GDM1 (cell line): Measurements from ENCODE around the gene CACNA1A.
A peak's percentile ranks its signal among the peaks of the same experiment; 100 is the strongest.
"Not testable (repeated sequence)": the region's sequence is repeated elsewhere in the genome, so short reads cannot be mapped to it uniquely, and the experiment has no call there.

Source experiments
- DNase-seq: peaks from one replicate; lab custom pipeline; 2025; lab: John Stamatoyannopoulos, UW

The CACNA1A gene

DNA sequence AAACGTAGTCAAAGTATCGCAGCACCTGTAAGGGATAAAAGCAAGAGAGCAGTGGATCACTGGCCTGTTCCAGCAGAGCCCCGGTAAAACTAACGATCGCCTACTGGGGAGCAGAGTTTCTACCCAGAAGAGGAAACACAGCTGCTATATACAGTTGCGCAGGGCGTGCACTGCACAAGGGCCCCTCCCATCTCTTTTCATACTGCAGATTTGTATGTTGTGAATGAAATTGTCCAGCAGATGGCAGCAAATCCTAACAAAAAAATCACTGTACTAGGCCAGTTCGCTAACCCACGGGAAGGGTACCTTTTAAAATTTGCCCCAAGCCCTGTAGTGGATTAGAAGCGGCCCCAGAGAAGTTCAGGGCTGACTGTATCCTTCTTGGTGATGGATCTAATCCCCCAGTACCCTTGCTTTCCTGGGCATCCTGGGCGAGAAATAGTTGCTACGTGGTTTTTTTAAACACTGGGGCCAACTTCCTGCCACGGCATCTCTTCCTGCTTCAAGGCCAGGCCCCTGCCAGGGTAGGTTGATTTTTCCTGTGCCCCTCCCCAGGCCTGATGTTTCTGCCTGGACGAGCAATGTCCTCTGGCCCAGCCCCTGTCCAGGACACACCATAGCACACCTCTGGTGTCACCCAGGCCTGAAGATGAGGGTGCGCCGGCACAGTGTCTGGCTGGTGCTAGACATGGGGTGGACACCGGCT, 229.0 kb downstream of the CACNA1A start:
- DNase-seq: peak; percentile 44

- DNase-seq: no peak
Observed at GRCh38 chr19:13275016-13275722, 231.1 kb downstream of the CACNA1A start.

- no peak for DNase-seq
Observed at GRCh38 chr19:13270514-13271105, 235.7 kb downstream of the CACNA1A start.

DNA sequence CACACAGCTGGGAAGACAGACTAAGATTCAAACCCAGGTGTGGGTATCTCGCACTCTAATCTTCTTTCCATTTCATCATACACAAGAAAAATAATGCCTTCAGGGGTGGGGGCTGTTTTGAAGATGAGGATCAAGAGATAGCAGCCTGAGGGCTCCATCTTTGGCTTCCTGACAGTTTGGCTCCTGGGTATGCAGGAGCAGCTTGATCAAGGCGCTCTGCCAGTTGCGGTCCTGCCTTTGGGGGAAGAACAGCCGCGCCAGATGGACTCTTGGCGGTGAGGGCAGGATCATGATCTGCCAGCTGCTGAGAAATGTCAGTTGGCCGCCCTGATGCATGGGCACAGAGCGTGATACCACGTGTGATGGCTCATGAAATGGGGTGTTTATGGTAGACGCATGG, 236.9 kb downstream of the CACNA1A start:
- DNase-seq: no peak

- DNase-seq: no peak
Observed at GRCh38 chr19:13267889-13268288, 238.4 kb downstream of the CACNA1A start.

DNA sequence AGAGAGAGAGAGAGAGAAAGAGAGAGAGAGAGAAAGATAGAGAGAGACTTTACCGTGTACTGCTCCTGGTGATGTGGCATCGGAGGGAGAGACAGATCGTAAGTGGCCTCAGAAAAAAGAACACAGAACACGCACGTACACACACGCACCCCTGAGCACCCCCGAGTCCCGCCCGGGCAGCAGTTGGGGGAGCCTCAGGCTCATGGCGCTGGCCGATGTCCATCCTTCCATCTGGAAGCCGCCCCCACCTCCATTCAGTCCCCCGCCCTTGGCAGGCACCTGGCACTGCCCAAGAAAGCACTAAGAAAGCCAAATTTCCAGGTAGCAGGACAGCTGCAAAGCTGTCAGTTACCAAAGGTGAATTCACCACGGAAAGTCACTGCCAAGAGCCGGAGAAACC, 239.1 kb downstream of the CACNA1A start:
- no peak for DNase-seq

- DNase-seq: peak; percentile 41
Observed at GRCh38 chr19:13262450-13262849, 243.8 kb downstream of the CACNA1A start.

DNA sequence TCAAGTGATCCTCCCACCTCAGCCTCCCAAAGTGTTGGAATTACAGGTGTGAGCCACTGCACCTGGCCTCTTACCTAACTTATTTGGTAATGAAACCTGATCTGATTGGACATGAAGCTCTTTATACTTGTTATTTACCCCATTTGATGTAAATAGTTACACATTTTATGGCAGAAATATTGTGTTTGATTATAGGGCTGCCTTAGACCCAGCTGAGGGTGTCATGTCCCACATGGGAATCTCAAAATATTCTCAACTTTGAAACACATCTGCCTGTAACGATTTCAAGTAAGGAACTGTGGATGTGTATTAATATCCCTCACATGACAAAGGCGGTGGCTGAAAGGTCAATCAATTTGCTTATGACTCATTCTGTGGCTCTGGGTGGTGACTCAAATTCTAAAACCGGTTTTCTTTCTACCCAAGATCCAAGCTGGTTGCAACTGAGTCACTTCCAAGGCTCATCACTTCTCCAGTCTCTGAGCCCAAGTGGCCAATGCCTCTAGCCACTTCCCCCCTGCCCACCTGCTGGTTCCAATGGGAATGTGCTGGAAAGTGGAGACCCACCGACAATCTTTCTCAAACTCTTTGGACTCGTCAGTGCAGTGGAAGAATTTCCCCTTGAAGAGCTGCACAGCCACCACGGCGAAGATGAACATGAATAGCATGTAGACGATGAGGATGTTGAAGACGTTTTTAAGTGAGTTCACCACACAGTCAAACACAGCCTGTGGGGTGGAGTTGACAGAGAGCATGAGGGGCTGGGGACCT, 245.2 kb downstream of the CACNA1A start:
- no peak for DNase-seq

DNA sequence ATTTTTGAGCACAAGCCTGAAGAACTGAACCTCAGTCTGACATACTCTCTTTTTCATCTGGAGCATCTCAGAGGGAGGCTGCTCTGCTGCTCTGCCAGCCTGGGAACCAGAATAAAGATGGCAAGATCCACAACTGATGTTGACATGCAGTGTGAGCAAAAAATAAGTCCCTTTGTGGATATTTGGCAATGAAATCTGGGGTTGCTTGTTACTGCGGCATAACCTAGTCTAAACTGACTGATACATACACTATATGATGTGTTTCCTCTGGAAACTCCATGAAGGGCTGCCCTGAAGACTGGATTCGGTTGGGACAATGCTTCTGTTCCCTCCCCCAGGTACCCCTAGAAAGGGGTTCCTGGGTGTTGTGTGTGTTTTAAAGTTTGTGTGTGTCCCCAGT, 249.4 kb downstream of the CACNA1A start:
- no peak for DNase-seq

GRCh38 chr19:13256398-13256797, 249.9 kb downstream of the CACNA1A start:
- DNase-seq: not testable (repeated sequence)

DNA sequence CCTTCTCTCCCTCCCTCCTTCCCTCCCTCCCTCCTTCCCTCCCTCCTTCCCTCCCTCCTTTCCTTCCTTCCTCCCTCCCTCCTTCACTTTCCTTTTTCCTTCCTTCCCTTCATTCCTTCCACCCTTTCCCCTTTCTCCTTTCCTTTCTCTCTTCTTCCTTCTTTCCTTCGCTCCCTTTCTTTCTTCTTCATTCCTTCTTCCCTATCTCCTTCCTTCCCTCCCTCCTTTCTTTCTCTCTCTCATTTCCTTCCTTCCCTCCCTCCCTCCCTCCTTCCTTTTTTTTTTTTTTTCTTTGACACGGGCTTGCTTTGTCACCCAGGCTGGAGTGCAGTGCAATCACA, 250.6 kb downstream of the CACNA1A start:
- no peak for DNase-seq

DNA sequence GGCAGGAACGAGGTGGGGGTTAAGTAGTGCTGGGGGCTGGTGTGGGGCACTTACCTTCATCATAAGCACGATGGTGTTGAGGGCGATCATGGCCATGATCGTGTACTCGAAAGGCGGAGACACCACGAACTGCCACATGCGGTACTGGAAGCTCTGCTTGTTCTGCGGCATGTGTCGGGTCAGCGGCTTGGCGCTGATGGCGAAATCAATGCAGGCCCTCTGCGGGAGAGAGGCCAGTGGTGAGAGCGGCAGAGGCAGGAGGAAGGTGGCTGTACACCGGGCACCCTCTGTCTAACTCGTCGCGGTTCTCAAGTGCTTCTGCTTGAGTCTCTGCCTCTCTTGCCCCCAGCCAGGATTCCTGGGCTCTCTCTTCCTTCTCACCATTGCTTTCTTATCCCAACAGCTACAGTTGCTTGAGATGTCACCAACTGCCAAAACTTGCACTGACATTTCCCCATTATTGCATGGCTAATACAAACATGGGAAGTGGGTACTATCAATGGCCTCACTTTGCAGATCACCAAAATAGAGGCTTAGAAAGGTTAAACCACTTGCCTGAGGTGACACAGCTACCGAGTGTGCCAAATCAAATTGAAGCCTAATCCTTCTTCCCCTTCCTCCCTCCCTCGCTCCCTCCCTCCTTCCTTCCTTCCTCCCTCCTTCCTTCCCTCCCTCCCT, 251.1 kb downstream of the CACNA1A start:
- DNase-seq: no peak

- DNase-seq: no peak
Observed at GRCh38 chr19:13252569-13253335, 253.5 kb downstream of the CACNA1A start.

- no peak for DNase-seq
Observed at GRCh38 chr19:13244920-13245319, 261.4 kb downstream of the CACNA1A start.

DNA sequence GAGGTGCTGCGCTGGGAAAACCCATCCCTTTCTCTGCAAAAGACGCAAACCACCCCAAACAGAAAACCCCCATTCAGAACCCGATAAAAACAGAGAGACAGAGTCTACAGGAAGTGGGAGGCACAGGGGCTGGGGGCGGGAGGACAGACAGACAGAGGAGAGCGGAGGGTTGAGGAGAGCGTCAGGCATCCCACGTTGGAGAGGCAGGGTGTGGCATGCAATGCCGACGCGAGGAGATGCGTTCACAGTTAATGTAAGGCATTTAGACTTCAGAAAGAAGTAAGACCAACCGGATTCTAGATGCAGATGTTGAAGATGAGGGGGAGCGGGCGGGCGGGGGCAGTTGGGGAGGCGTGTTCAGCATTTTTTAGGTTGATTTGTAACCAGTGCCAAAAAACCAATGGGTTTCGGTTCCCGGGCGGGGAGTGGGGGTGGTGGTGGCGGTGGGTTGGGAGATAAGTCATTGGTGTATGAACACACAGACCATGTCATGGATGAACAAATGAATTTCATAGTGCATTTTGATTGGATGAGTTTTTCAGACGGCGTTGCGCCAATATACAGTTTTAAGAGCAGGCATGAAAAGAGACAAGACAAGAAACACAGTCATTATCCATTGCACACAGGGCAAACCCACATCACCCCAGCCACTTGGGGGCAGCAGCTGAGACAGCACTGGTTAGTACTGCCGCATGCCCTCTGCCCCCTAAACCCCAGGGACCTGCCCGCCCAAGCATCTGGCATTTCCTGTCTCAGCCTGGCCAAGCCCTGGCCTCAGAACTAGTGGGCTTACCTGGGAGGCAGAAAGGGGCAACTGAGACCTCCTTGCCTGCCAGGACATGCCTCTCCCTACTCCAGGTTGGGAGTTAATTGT, 264.8 kb downstream of the CACNA1A start:
- no peak for DNase-seq

- no peak for DNase-seq
Observed at GRCh38 chr19:13240312-13241022, 265.8 kb downstream of the CACNA1A start.

- DNase-seq: no peak
Observed at GRCh38 chr19:13238891-13239534, 267.3 kb downstream of the CACNA1A start.

- no peak for DNase-seq
Observed at GRCh38 chr19:13234518-13234917, 271.8 kb downstream of the CACNA1A start.

- DNase-seq: no peak
Observed at GRCh38 chr19:13231663-13232062, 274.6 kb downstream of the CACNA1A start.
